HS-5 (cell line): Measurements from ENCODE around the gene UBL3.

Source experiments
- DNase-seq: peaks from one replicate; pipeline ENCODE4 v3.0.0-alpha.2; 2012; ENCODE audit warnings: low read depth

Gene UBL3

DNA sequence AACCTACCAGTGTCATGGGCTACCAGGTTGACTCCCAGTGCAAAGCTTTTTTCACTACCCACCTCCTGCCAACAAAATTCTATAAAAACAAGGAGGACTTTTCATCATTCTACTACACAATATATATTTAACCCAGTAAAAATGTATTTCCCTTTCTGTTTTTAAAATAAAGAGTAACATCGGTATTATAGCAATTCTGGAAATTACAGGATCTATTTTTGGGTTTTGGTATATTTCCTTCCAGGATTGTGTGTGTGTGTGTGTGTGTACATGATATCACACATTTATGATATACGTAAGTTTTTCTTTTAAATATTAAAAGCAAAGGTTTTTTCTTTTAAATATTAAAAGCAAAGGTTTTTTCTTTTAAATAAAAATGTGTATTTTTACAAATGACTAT is 6.0 kb upstream of the UBL3 start:
- DNase-seq = no peak

DNA sequence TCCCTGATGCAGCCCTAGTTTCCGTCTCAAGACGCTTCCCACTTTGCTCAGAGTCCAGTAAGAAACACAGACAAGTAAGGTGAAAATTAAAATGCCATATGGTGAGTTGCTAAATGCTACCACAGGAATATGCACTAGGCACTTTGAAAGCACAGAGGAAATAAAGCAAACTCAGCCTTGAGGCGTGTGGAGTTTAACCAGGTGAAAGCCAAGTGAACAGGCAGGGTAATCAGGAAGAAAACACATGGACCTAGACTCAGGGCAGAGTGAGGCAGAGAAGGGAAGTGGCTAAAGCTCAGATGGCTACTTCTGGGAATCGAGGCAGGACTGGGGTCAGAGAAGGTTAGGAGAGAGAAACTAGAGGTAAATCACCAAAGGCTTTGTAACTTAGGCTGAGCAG is 5.4 kb upstream of the UBL3 start:
- DNase-seq = no peak

DNA sequence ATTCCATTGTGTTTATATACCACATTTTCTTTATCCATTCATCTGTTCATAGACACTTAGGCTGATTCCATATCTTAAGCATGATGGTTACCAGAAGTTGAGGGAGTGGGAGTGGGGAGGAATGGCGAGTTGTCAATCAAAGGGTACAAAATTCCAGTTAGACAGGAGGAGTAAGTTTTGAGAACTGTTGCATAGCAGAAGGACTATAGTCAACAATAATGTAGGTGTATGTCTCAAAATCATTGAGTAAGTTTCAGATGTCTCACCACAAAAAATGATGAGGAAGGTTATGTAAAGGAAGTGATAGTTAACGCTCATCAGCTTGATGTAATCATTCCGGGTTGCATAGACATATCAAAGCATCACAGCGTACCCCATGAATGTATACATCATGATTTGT is 4.6 kb upstream of the UBL3 start:
- no peak for DNase-seq

DNA sequence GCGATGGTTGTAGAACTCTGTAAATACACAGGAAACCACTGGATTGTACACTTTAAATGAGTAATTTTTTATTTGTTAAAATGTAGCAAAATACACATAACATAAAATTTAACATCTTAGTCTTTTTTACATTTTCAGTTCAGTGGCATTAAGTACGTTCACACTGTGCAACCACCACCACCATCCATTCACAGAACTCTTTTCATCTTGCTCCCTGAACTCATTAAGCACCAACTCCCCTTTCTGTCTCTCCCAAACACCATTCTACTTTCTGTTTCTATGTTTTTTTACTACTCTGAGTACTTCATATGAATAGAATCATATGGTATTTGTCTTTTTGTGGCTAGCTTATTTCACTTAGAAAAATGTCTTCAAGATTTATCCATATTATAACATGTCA is 2.7 kb upstream of the UBL3 start:
- DNase-seq = no peak

DNA sequence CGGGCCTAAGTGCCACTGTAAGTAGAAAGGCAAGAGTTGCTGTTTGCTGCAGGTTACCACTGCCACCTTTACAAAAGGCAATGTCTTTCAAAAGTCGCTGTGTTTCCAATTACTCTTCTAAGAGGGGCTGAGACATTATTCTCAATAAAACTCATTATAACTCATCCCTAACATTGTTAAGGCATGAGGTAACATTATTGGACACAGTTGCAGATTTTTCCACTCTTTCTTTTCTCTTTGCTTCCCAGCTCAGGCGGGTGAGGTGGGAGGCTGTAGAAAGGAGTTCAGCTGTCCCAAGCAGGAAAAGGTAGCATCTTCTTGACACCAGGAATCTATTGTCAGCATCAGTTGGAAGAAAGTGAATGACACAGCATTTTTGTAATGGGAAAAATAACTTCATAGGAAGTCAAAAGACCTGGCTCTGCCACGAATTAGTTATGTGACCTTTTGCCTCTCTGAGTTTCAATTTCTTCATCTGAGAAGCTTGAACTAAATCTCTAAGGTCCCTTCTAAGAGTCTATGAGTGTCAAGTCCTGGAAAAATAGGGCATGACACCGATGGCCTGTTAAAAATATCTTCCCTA is 2.1 kb upstream of the UBL3 start:
- no peak for DNase-seq

DNA sequence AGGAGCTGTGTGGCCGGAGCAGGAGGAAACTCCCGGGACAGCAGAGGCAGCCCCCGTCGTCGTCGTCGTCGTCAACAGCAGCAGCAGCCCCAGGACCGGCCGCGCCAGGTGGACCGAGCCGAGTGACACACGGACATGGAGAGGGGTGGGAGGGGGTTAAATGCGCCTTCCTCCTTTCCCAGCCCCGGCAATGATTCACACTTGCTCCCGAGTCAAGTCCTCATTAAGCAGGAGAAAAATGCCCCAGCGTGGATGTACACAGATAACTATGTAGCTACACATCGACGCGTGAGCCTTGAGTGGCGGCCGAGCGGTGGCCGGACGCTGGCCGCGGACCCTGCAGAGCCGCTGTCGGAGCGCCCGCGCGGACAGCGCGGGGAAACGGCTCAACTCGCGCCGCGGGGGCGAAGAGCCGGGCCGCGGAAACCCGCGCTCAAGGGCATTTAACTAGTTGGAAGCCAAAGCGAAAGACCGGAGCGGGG is 645 bp downstream of the UBL3 start:
- no peak for DNase-seq

DNA sequence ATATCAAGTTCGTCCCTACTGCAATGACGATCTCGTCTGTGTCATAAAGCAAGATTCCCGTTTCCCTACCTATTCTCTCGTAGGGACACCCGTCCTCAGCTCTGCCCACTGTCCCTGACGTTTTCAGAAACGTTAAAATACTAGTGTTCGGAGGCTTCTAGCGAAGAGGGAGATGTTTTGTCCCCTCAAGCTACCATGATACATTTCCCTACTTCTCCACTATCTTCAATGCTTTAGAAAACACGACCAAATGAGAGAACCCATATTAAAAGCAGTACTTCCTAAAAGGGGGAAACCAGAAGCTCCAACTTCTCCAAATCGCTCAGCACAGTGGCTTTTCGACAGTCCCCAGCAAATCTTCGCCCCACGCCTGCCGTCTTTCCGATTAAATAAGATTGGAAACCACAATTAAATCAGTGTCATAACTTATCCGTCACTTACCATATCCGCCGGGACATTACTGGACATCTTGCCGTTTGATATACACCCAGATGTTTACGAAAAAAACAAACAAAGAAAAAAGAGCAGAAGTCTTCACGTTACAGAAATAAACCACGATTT is 1.3 kb downstream of the UBL3 start:
- no peak for DNase-seq

DNA sequence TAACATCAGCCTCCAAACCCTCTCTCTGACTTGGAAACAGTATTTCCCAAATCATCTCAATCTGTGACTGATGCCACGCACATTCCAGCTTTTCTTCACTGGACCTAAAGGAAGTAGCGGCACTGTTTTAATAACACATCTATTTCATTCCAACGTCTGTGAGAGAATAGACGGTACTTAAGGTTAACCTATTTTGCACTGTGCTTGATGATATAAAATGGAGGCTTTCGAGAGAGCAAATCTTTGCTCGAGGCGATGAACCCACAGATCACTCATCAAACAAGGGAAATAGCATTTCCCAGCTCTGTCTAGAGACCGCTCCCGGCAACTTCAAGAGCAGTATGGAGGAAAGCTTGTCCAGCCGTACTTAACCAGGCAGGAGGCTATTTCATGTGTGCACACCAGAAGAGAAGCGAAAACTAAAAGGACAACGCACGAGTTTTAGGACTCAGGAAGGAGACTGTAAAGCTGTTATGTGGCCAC is 2.9 kb downstream of the UBL3 start:
- DNase-seq = no peak

DNA sequence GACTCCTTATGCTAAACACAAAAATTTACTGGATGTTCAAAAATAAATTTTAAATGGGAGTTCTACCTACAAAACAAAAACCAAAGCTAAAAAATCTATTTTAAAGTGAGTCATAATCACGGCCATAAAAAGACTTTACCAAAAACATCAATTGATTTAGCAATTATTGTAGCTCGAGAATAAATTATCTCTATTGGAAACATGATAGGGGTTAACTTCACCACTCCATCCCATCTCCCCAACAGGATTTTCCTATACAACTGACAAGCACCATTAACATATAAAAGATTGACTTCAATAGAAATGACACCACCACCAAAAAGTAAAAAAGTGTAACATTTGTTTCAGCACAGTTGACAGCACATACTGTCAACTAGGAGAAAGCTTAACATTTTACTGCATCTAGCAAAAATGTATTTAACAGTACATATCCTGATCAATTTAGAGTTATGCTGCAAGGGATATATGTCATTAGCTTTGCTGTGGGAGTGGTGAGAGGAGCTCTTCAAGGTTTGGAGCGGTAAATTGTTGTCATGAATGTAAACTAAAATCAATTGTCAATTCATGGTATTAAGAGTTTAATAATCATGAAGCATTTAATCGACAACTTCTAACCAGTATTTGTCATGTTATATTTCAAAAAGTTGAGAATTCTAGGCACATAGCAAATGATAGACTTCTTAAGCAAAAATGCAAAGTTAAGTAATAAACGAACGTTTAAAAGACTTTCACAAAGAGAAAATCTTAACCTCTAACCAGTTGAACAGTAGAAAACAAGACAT is 3.8 kb downstream of the UBL3 start:
- no peak for DNase-seq

DNA sequence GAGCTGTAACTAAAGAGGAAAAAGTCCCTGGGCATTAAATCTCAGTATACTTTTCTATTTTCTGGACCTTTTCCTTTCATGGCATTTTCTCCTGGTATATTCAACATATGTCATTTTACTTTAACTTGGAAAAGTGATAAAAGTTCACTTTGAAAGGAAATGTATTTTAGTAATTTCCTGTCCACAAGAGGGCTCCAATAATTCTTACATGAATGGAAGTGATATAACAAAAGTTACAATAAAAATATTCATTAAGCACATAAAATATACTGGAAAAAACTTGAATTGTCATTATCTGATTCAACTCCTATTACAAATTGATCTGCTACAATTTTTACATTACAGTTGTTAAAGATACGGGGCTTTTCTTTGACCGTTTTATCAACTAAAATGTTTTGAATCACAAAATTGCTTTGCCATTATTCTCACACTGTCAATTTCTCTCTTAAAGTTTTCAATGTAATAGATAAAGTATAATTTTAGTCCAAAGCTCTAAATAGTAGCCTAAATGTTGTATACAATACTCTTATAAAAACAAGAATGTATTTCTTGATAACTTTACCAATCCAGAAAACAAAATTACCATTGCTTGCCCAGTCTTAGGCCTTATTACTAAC is 4.9 kb downstream of the UBL3 start:
- DNase-seq = no peak

DNA sequence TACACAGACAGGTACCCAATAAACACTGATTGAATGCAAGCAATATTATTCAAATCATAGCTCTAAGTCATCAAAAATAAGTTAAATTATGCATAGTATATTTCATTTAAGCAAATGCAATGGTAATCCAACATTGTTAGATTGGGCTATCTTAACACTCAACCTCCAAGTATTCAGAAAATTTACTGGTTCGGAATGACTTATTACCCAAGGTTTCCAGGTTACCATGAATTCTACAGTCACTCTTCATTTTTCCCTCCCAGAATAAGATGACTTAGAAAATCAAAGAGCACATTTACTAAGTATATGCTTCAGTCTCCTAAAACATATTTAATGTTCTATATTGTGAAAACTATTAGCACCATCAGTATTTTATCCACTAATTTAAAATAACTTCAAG is 6.0 kb downstream of the UBL3 start:
- DNase-seq = no peak

DNA sequence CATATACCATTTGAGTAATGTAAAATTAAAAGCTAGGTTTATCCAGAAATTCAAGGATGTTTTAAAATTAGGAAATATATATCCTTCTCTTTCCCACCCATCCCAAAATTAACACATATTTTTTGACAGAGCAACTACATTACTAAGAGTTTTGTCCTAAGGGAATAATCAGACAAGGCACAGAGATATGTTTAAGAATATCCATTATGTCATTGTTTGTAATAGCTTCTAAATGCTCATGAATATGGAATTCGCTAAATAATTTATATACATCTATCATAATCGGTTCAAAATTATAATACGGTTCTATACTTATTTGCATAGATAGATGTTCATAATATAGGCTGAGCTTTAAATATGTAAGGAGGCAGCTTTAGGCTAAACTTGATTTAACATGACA is 9.8 kb downstream of the UBL3 start:
- DNase-seq = no peak

DNA sequence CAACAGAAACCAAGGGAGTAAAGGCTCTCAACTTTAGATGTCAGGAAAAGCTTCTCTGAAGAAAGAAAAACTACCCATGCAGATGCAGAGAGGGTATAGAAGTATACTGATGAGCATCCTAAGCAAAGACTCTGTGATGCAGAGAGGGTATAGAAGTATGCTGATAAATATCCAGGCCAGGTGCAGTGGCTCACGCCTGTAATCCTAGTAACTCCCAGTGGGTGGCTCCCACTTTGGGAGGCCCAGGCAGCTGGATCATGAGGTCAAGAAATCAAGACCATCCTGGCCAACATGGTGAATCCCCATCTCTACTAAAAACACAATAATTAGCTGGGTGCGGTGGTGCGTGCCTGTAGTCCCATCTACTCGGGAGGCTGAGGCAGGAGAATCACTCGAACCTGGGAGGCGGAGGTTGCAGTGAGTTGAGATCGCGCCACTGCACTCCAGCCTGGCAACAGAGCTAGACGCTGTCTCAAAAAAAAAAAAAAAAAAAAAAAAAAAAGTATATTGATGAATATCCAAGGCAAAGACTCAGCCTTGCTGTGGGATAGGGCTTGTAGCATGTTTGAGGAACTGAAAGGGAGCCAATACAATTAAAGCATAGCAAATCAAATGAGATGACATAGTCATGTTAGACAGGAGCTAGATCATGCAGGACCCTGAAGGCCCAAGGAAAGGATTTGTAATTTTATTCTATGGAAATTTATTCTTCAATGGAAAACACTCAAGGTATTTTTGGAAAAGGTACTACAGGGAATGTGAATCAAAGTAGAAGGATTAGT is 14.9 kb downstream of the UBL3 start:
- no peak for DNase-seq

DNA sequence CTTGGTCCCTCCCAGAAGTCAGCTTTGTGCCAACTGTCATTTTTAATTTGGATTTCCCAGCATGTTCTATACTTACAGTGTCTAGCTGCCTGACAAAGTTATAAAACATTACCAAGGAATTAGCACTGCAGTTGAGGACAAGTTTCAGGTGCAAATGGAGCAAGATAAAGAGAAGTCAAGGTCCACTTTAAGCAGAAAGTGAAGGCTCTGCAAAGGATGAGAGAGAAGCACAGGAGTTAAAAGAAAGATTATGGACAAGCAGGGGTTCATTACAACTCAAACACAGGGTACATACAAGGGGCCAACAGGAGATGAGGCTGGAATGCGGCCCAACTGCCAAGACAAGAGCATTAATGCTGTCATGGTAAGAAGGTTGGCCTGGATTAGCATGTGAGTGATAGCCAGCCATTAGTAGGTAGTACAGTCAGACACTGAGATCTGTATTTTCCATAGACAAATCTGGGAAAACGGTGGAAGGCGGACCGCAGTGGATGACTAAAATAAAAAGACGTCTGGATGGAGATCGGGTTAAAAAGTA is 17.6 kb downstream of the UBL3 start:
- no peak for DNase-seq

DNA sequence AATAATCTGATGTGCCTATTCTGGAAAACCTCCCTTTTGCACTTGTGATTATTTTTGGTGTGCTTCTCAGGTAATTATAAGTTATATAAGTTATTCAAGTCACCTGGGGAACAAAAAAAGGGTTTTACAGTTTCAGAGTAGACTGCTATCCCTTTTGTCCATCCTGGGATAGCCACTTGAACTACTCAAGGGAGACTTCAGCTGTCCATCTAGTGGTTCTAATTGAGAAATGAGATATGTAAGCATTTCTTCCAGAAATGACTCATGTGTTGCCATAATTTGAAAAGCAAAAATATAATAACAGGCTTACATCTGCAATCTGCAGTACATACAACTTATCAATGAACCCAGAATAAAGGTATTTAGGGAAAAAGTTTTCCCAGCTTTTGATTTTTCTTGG is 20.4 kb downstream of the UBL3 start:
- no peak for DNase-seq

DNA sequence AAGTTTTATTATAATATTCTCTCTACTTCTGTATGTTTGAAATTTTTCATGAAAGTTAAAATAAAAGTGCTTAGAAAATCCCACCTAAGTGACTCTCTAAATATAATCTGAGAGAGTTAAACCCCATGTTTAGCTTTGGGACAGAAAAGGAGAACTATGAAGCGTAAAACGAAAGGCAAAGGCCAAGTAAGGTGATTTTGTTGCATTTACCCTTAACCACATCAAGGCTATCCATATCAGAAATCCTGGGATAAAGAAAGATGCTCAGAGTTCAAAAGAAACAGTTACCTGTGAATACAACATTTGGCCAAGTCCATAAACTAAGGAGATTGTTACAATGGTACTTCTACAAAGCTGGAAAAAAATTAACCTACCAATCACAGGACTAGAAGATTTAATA is 31.3 kb downstream of the UBL3 start:
- no peak for DNase-seq

DNA sequence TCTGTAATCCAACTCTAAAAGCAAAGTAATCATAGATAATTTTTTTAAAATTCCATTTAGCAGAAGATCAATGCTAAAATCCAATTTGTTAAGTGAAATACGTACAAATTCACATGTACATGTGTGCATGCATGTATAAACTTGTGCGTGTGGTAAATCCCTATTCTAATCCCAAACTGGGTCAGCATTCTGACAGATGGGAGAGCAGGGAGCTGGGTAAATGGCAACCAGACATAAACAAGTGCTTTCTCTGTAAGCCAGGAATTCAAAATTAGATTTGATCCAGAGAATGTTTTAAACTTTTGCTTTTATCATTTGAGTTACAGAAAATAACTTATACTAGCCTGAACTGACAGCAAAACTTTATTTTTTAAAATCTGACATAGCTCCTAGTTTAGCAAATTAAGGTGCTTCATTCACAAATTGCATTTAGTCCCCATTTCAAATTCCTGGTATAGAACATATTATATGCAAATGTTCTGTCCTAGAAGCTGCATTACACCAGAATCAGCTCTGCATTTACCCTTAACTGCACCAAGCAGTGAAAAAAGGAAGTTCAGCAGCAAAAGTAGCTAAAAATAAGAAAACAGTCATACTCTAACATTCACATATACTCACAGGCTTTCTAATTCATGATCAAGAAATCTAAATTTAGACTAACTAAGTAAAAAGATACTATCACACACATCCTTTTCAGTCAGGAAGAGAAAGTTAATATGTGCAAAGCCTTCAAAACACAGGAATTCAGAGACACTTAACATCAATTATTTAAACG is 32.6 kb downstream of the UBL3 start:
- no peak for DNase-seq

DNA sequence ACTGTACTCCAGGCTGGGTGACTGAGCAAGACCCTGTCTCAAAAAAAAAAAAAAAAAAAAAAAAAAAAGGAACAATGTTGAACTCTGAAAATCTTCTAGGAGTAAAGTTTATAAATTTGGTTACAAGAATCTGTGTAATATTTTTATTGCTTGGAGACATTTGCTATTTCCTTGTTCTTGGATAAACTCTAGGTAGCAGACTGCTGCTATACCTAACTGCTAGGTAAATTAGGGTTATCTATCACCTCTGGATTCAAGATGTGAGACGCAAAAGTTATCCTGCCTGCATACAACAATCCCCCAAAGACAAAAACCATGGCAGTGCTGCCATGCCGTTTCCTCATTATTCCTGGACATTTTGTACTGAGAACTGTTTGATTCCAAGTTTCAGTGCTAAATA is 33.7 kb downstream of the UBL3 start:
- no peak for DNase-seq

DNA sequence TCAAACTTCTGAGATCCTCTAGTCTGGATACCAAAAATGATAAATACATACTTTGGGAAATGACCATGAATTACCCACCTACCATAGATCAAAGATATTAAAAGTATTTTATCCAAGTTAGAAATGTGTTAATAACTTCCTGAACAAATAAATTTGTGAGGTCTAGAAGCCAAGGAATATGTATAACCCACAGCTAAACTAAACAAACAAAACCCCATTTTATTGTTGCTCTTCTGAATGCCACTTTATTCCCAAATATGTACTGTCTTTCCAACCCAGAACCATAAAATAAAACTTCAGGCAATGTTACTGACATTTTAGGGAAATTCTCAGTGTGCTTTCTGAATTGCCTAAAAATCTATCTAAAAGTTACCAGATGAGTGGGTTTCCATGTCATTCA is 35.1 kb downstream of the UBL3 start:
- DNase-seq = no peak

DNA sequence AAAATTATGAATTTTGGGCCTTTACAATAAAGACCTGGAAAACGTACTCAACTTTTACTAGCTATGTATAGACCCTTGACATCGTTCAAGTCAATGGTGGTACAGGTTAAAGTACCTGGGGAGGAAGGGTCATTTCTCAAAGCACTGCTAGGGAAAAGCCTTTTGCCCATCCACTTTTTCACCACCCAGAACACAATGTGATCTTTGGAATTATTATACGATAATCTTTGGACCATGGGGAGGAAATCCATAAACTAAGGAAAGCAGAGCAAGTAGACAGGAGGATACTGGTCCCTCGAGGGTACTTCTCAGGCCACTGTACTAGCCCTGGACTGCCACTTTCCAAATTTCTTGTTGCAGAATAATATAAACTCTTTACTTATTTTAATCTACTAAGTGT is 39.5 kb downstream of the UBL3 start:
- no peak for DNase-seq

DNA sequence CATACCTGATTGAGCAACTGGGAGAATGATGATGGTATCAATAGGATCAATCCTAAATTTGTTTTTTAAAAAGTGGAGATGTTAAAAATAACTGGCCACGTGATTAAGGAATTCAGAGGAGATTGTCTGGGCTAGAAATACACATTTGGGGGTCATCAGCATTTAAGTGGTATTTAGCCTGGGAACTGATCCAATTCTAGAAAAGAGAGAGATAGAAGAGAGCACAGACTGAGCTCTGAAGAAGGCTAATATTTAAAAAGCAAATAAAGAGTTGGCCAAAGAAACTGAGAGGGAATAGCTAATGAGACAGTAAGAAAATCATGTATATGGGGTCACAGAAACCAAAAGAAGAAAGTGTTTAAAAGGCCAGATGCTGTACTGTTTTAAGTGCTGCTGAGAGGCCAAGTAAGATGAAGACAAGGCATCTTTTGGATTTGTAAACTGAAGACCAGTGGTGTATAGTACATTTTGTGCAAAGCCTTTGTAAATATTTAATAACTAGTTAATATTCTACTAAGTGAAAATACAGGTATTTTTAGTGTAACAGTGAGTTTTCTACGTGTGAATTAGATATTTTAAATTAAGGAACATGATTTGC is 40.2 kb downstream of the UBL3 start:
- DNase-seq = no peak
